ENCODE data around the gene CCNK.

The CCNK gene

GRCh38 chr14:99468836-99469592 lies 12.2 kb upstream of the CCNK start:
- in situ Hi-C loops (cut with MboI; ENCODE audit: low sequenced_read_pairs, unreplicated experiment), result no loop called here
- TF ChIP-seq CTCF (IDR thresholded peaks at IDR 0.05; ENCODE audit: borderline replicate concordance, control extremely low read depth, extremely low read depth, insufficient read depth, missing control alignments), result no peak
- DNase-seq (ENCODE audit: low spot score), result no peak

GRCh38 chr14:99471731-99472130 lies 9.5 kb upstream of the CCNK start:
- in situ Hi-C loops (cut with MboI; ENCODE audit: low sequenced_read_pairs, unreplicated experiment), result no loop called here
- DNase-seq (ENCODE audit: low spot score), result no peak
- no peak for TF ChIP-seq CTCF (IDR thresholded peaks at IDR 0.05; ENCODE audit: borderline replicate concordance, control extremely low read depth, extremely low read depth, insufficient read depth, missing control alignments)

- TF ChIP-seq CTCF (IDR thresholded peaks at IDR 0.05; ENCODE audit: borderline replicate concordance, control extremely low read depth, extremely low read depth, insufficient read depth, missing control alignments), result no peak
- DNase-seq (ENCODE audit: low spot score), result no peak
- in situ Hi-C loops (cut with MboI; ENCODE audit: low sequenced_read_pairs, unreplicated experiment), result no loop called here
These were observed 8.3 kb upstream of the CCNK start for GRCh38 chr14:99472937-99473336.

- in situ Hi-C loops (cut with MboI; ENCODE audit: low sequenced_read_pairs, unreplicated experiment), result no loop called here
- DNase-seq (ENCODE audit: low spot score), result no peak
- TF ChIP-seq CTCF (IDR thresholded peaks at IDR 0.05; ENCODE audit: borderline replicate concordance, control extremely low read depth, extremely low read depth, insufficient read depth, missing control alignments), result no peak
These were observed 7.8 kb upstream of the CCNK start for GRCh38 chr14:99473458-99473857.

GRCh38 chr14:99475179-99475578 lies 6.0 kb upstream of the CCNK start:
- in situ Hi-C loops (cut with MboI; ENCODE audit: low sequenced_read_pairs, unreplicated experiment), result no loop called here

GRCh38 chr14:99475660-99476059 lies 5.5 kb upstream of the CCNK start:
- TF ChIP-seq CTCF (IDR thresholded peaks at IDR 0.05; ENCODE audit: borderline replicate concordance, control extremely low read depth, extremely low read depth, insufficient read depth, missing control alignments), result no peak
- in situ Hi-C loops (cut with MboI; ENCODE audit: low sequenced_read_pairs, unreplicated experiment), result no loop called here
- DNase-seq (ENCODE audit: low spot score), result no peak

More at GRCh38 chr14:99475179-99475578, 6.0 kb upstream of the CCNK start:
- no peak for DNase-seq (ENCODE audit: low spot score)
- no peak for TF ChIP-seq CTCF (IDR thresholded peaks at IDR 0.05; ENCODE audit: borderline replicate concordance, control extremely low read depth, extremely low read depth, insufficient read depth, missing control alignments)

Measured in GM13976 (cell line).